PC-9 (cell line): ENCODE results near the gene TBCB.

Source experiments
- CTCF ChIP-seq: fragments of 200-600 bp; sonication (generic); conservative IDR thresholded peaks from 2 replicates; pipeline ENCODE4 v1.6.1; 2017; ENCODE audit warnings: mixed run types, antibody characterized with exemption, mild to moderate bottlenecking, moderate library complexity
- EZH2 ChIP-seq: fragments of 200-600 bp; sonication (generic); IDR thresholded peaks from 2 replicates; pipeline ENCODE4 v1.8.0; 2017; ENCODE audit warnings: antibody characterized with exemption, low read depth

- TF ChIP-seq EZH2 (no peak), CTCF (no peak)
These were observed 4.6 kb upstream of the TBCB start, which contains the start of gene OVOL3 for GRCh38 chr19:36110487-36111199.
